Adrenal gland (tissue), 12 donors: Measurements from ENCODE around the gene UST. TPM values are rescaled to one million over a fixed set of nuclear protein-coding genes. Genes with fewer than 3 reads are reported as not detected.

ENCODE experiments used
- DNase-seq, 7 donors: peaks; one replicate each; pipeline ENCODE4 v3.0.0-alpha.2; 2019 to 2020
- H3K27ac ChIP-seq, 5 donors: fragments of 200-600 bp; sonication (generic) in 4 of 5; 1 replicate in 3 of 5; 2 replicates in 2 of 5; pipeline versions ENCODE4 v1.5.1 to v1.8.0; 2016 to 2020; ENCODE audit warnings: mild to moderate bottlenecking in 1 of 5
- H3K27me3 ChIP-seq: fragments of 200-600 bp; 2 replicates; pipeline ENCODE4 v1.8.0; 2021
- H3K36me3 ChIP-seq, 2 donors: fragments of 200-600 bp; replicated peaks in 1 of 2; 1 replicate in 1 of 2; 2 replicates in 1 of 2; pipeline versions ENCODE4 v1.5.1 to v1.8.0; 2018 to 2022
- H3K4me1 ChIP-seq, 2 donors: fragments of 200-600 bp; replicated peaks in 1 of 2; 1 replicate in 1 of 2; 2 replicates in 1 of 2; pipeline versions ENCODE4 v1.5.1 to v1.8.0; 2018 to 2021
- H3K4me3 ChIP-seq, 4 donors: fragments of 200-600 bp; sonication (generic) in 3 of 4; one replicate each; pipeline ENCODE4 v1.5.1; 2016 to 2018
- H3K9me3 ChIP-seq, 3 donors: fragments of 200-600 bp; sonication (generic) in 1 of 3; replicated peaks in 1 of 3; 1 replicate in 2 of 3; 2 replicates in 1 of 3; pipeline versions ENCODE4 v1.5.1 to v1.8.0; 2016 to 2021
- POLR2A ChIP-seq, 2 donors: fragments of 450-650 bp; IDR thresholded peaks; one replicate each; pipeline ENCODE4 v1.6.1; 2017; ENCODE audit warnings: antibody characterized with exemption in 2 of 2, mild to moderate bottlenecking in 2 of 2, moderate library complexity in 1 of 2
- WGBS, 4 donors: extraction: QIAGEN DNeasy Blood & Tissue Kit in 2 of 4; methylation state at CpG; one replicate each; pipeline versions ENCODE4 v1.1.5 to v1.1.7; 2013 to 2017; 5-methylcytosine and 5-hydroxymethylcytosine counted together
- intact Hi-C, 2 donors: fragments of 100-400 bp; cut with DNase I; formaldehyde crosslinking; loops; one replicate each; pipeline versions ENCODE4 v1.14.1 to v1.15.0; 2022 to 2023
- polyA plus RNA-seq, 3 donors: library from polyadenylated mRNA; stranded (reverse); fragments of 200-250 nt in 2 of 3; fragments of 350-450 nt in 1 of 3; fragmentation: Illumina TruSeq in 1 of 3; extraction: RNeasy Lipid Tissue Mini Kit (QIAGEN cat#74804) in 1 of 3; gene quantifications; one replicate each; pipeline ENCODE4 v1.2.3, GENCODE V29; 2013 to 2014
- total RNA-seq, 9 donors: library from RNA; depleted of rRNA in 4 of 9; stranded (reverse); fragments of >200 nt in 4 of 9; fragments of 120-200 nt in 1 of 9; fragmentation: NEBNext Ultra II Directional in 1 of 9; extraction: Animal tissue kit (Norgen Biotek cat#: 25700) in 1 of 9; gene quantifications; one replicate each; pipeline versions ENCODE4 v1.1.0 to v1.2.4, GENCODE V29; 2013 to 2023
- TF ChIP-seq, protein P1 (sequence below), 6 experiments: fragments of 450-650 bp in 4 of 6; fragments of 200-600 bp in 2 of 6; sonication (generic) in 1 of 6; IDR thresholded peaks; 1 replicate in 5 of 6; 2 replicates in 1 of 6; pipeline versions ENCODE4 v1.5.1 to v1.8.0; 2016 to 2021; ENCODE audit warnings: antibody characterized with exemption in 6 of 6, mild to moderate bottlenecking in 2 of 6, moderate library complexity in 1 of 6
- donor health status: healthy with polysubstance abuse.
- donor health status: Bipolar disorder and iron deficiency.
- donor health status: DM: yes; HTN: yes; CAD: no.
- donor health status: DM: no; HTN: no; CAD: no.
- donor health status: DM: no; HTN: no; CAD: no.
- donor health status: DM: yes; HTN: yes; CAD: no.

UST gene
- total and polyA plus RNA-seq, 12 donors = 5.9 to 37.4 (median 18.3) TPM

DNA sequence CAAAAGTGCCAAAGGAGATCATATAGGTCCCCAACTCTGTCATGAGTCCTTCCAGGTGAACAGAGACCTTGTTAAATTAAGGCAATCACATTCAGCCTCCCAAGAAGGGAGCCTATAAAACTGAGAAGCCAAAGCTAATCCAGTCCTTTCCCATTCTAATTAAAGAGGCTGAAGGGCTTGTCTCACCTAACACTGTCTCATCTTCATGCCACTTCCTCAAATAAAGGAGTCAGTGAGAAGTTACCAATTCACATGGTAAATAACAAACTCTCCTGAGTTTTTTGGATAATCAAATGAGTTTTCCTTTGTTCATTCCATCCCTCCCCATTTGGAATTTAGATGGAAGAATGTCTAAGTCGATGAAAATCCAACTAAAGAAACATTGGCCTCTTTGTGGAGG lies 242.8 kb downstream of the UST start:
- H3K4me3 ChIP-seq = peak overlapping the region in 1 of 4 donors; percentile 9
- WGBS, 4 donors = 66 to 88% (median 81%) methylated on average over 1 of the region's 1 CpG
- no peaks in the 10 kb centered on the region for H3K9me3 ChIP-seq
- H3K27ac ChIP-seq = no peak overlapping the region
- intact Hi-C loops = no loop called here
- DNase-seq = no peak
- no peaks in the 10 kb centered on the region for H3K27me3 ChIP-seq
- no peaks in the 10 kb centered on the region for H3K4me1 ChIP-seq
- H3K36me3 ChIP-seq = no peaks in the 10 kb centered on the region
- TF ChIP-seq, protein P1, sequence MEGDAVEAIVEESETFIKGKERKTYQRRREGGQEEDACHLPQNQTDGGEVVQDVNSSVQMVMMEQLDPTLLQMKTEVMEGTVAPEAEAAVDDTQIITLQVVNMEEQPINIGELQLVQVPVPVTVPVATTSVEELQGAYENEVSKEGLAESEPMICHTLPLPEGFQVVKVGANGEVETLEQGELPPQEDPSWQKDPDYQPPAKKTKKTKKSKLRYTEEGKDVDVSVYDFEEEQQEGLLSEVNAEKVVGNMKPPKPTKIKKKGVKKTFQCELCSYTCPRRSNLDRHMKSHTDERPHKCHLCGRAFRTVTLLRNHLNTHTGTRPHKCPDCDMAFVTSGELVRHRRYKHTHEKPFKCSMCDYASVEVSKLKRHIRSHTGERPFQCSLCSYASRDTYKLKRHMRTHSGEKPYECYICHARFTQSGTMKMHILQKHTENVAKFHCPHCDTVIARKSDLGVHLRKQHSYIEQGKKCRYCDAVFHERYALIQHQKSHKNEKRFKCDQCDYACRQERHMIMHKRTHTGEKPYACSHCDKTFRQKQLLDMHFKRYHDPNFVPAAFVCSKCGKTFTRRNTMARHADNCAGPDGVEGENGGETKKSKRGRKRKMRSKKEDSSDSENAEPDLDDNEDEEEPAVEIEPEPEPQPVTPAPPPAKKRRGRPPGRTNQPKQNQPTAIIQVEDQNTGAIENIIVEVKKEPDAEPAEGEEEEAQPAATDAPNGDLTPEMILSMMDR (IDR thresholded peaks at IDR 0.05) = no peak
- TF ChIP-seq POLR2A (IDR thresholded peaks at IDR 0.05) = no peak

DNA sequence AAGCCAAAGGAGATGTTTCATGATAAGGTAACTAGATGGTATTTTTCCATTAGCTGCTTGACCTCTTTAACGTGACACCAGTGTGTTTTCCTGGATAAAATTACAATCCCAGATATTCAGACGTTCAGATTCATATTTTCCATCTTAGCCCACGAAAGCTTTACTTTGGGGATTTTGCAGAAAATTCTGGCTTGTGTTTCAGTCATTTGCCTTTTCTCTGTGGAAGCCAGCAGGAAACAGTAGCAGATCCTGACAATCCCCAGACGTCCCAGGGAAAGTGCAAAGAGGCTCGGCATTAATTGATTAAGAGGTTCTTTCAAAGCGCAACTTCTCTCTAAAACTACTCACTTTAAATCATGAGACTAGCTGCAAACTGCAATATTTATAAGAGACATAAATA lies 243.6 kb downstream of the UST start:
- no peaks in the 10 kb centered on the region for H3K36me3 ChIP-seq
- no peaks in the 10 kb centered on the region for H3K9me3 ChIP-seq
- H3K4me1 ChIP-seq = no peaks in the 10 kb centered on the region
- intact Hi-C loops = no loop called here
- no peaks in the 10 kb centered on the region for H3K27me3 ChIP-seq
- peak overlapping the region in 2 of 5 donors; percentile 40 to 69 for H3K27ac ChIP-seq
- no peak for DNase-seq
- TF ChIP-seq, protein P1 (IDR thresholded peaks at IDR 0.05) = no peak
- TF ChIP-seq POLR2A (IDR thresholded peaks at IDR 0.05) = no peak
- 61 to 72% (median 66%) methylated on average over 6 of the region's 6 CpGs for WGBS, 4 donors
- peak overlapping the region in 1 of 4 donors; percentile 36 for H3K4me3 ChIP-seq

DNA sequence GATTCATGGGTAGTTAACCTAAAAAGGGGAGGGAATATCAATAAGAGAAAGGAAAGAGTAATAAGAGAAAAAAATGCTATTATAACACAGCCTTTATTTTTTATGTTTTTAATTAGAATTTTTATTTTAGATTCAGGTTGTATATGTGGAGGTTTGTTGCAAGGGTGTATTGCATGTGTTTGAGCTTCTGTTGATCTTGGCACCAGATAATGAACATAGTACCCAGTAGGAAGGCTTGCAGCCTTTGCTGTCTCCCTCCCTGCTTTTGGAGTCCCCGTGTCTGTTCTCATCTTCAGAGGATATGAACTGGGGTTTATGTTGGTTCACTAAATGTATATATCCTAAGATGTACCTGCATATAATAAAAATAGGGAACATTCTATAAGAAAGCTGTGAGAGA lies 250.0 kb downstream of the UST start:
- DNase-seq = no peak
- TF ChIP-seq, protein P1 (IDR thresholded peaks at IDR 0.05) = no peak
- TF ChIP-seq POLR2A (IDR thresholded peaks at IDR 0.05) = no peak
- H3K27me3 ChIP-seq = no peaks in the 10 kb centered on the region
- intact Hi-C loops = no loop called here
- peaks cover 0 to 5% (median 0%) of the 10 kb centered on the region in 3 donors for H3K9me3 ChIP-seq
- peaks cover 14 to 19% of the 10 kb centered on the region in 2 donors for H3K4me1 ChIP-seq
- no peak overlapping the region for H3K4me3 ChIP-seq
- no peak overlapping the region for H3K27ac ChIP-seq
- no peaks in the 10 kb centered on the region for H3K36me3 ChIP-seq
- WGBS, 4 donors = 46 to 71% (median 62%) methylated on average over 1 of the region's 1 CpG

DNA sequence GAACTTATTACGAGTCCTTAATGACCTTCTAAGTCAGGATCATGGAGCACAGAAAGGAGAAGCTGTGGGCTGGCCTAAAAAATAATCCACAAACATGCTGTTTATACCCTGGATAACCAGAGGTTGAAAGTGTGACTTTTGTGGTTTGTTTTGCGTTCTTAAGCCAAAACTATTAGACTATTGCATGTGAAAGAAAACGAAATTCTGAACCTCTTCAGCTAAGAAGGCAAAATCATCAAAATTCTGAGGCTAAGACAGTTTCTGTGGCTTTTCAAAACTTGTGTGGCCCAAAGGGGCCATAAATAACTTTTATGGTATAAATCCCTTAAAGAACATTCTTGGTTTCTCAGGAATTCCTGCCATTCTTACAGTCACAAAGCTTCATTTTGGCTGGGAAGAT lies 251.0 kb downstream of the UST start:
- H3K4me3 ChIP-seq = no peak overlapping the region
- H3K27ac ChIP-seq = no peak overlapping the region
- no peak for DNase-seq
- 67 to 80% (median 69%) methylated on average over 3 of the region's 3 CpGs for WGBS, 4 donors
- H3K27me3 ChIP-seq = no peaks in the 10 kb centered on the region
- TF ChIP-seq, protein P1 (IDR thresholded peaks at IDR 0.05) = no peak
- TF ChIP-seq POLR2A (IDR thresholded peaks at IDR 0.05) = no peak
- H3K9me3 ChIP-seq = peaks cover 0 to 5% (median 0%) of the 10 kb centered on the region in 3 donors
- peaks cover 14 to 19% of the 10 kb centered on the region in 2 donors for H3K4me1 ChIP-seq
- H3K36me3 ChIP-seq = no peaks in the 10 kb centered on the region
- intact Hi-C loops = no loop called here
